A549 (cell line): ENCODE measurements around the gene TBRG4. TPM values are rescaled to one million over a fixed set of nuclear protein-coding genes. Genes with fewer than 3 reads are reported as not detected.
A peak's percentile ranks its signal among the peaks of the same experiment; 100 is the strongest.

Source experiments
- ATAC-seq, 2 experiments: fragments of 200-7000 bp in 1 of 2; fragments of >200 bp in 1 of 2; cut with Nextera tagmentation in 1 of 2; cut with Tn5 transposase in 1 of 2; 3 replicates each; pipeline versions ENCODE4 v1.8.0 to v1.9.1; 2018 to 2020; ENCODE audit warnings: mild to moderate bottlenecking in 1 of 2, moderate library complexity in 1 of 2
- CTCF ChIA-PET: fragments of 300-600 bp; sonication (Branson Sonifier 250); formaldehyde crosslinking; extraction: SDS; loops from one replicate; lab custom pipeline; 2021; ENCODE audit warnings: antibody characterized with exemption, inconsistent platforms; lab: Yijun Ruan, JAX
- POLR2A ChIA-PET: fragments of 350-600 bp; formaldehyde crosslinking; extraction: SDS; loops from one replicate; lab custom pipeline; 2021; ENCODE audit warnings: antibody characterized with exemption, inconsistent platforms; lab: Yijun Ruan, JAX
- DNase-seq, 2 experiments: peaks; one replicate each; pipeline versions ENCODE4 v3.0.0 to v3.0.0-alpha.2; 2011 to 2016; ENCODE audit warnings: low read depth in 1 of 2, low spot score in 1 of 2
- FAIRE-seq: peaks from 2 replicates; lab custom pipeline; 2011; peaks lifted over from hg19 to GRCh38; lab: Jason Lieb, UNC
- H3K27ac ChIP-seq, 2 experiments: fragments of >200 bp; sonication (Bioruptor Twin); formaldehyde crosslinking; 3 replicates each; pipeline ENCODE4 v1.5.1; 2016 to 2017
- H3K4me1 ChIP-seq: fragments of >200 bp; sonication (Bioruptor Twin); formaldehyde crosslinking; 3 replicates; pipeline ENCODE4 v1.6.1; 2016
- H3K4me2 ChIP-seq: fragments of >200 bp; sonication (Bioruptor Twin); formaldehyde crosslinking; 3 replicates; pipeline ENCODE4 v1.6.1; 2016
- H3K4me3 ChIP-seq: fragments of >200 bp; sonication (Bioruptor Twin); formaldehyde crosslinking; 3 replicates; pipeline ENCODE4 v1.5.1; 2016
- H3K9me3 ChIP-seq: fragments of >200 bp; sonication (Bioruptor Twin); formaldehyde crosslinking; 3 replicates; pipeline ENCODE4 v1.6.1; 2016
- BHLHE40 ChIP-seq: IDR thresholded peaks from 2 replicates; pipeline ENCODE4 v1.6.1; 2012; ENCODE audit warnings: low read depth, low read length, inconsistent platforms
- CEBPB ChIP-seq, 2 experiments: fragments of >200 bp in 1 of 2; sonication (Bioruptor Twin) in 1 of 2; formaldehyde crosslinking in 1 of 2; IDR thresholded peaks; 2 replicates each; pipeline ENCODE4 v1.6.1; 2012 to 2016
- CHD4 ChIP-seq: fragments of 200-600 bp; sonication (generic); IDR thresholded peaks from 2 replicates; pipeline ENCODE4 v1.6.1; 2016; ENCODE audit warnings: antibody characterized with exemption, mild to moderate bottlenecking, borderline replicate concordance
- ESRRA ChIP-seq: fragments of 150-350 bp; IDR thresholded peaks from 2 replicates; pipeline ENCODE4 v1.6.1; 2014; ENCODE audit warnings: mild to moderate bottlenecking, low read length, borderline replicate concordance
- HEYL ChIP-seq: fragments of 250-450 bp; sonication (Bioruptor Pico); IDR thresholded peaks from 2 replicates; pipeline ENCODE4 v1.8.0; 2021; ENCODE audit warnings: mild to moderate bottlenecking, moderate library complexity
- JUN ChIP-seq, 2 experiments: fragments of >200 bp; sonication (Bioruptor Twin); formaldehyde crosslinking; IDR thresholded peaks; 2 replicates in 1 of 2; 3 replicates in 1 of 2; pipeline ENCODE4 v1.6.1; 2016 to 2017
- KDM1A ChIP-seq: fragments of 200-600 bp; sonication (generic); IDR thresholded peaks from 2 replicates; pipeline ENCODE4 v1.6.1; 2016; ENCODE audit warnings: low read depth, mild to moderate bottlenecking
- MAZ ChIP-seq: fragments of 150-350 bp; IDR thresholded peaks from 2 replicates; pipeline ENCODE4 v1.6.1; 2014; ENCODE audit warnings: antibody characterized with exemption, low read depth, low read length, borderline replicate concordance
- NFE2L2 ChIP-seq: fragments of 150-350 bp; conservative IDR thresholded peaks from 2 replicates; pipeline ENCODE4 v1.6.1; 2014; ENCODE audit warnings: low read length
- NR3C1 ChIP-seq: fragments of >200 bp; sonication (Bioruptor Twin); formaldehyde crosslinking; IDR thresholded peaks from 3 replicates; pipeline ENCODE4 v1.6.1; 2017
- RAD21 ChIP-seq, 2 experiments: fragments of >200 bp in 1 of 2; sonication (Bioruptor Twin) in 1 of 2; formaldehyde crosslinking in 1 of 2; IDR thresholded peaks in 1 of 2; conservative IDR thresholded peaks in 1 of 2; 2 replicates in 1 of 2; 3 replicates in 1 of 2; pipeline ENCODE4 v1.6.1; 2012 to 2018; ENCODE audit warnings: inconsistent platforms in 1 of 2
- RARB ChIP-seq: fragments of 250-450 bp; sonication (Bioruptor Pico); IDR thresholded peaks from 2 replicates; pipeline ENCODE4 v1.8.0; 2021; ENCODE audit warnings: mild to moderate bottlenecking, moderate library complexity
- RFX5 ChIP-seq: fragments of 450-650 bp; IDR thresholded peaks from 2 replicates; pipeline ENCODE4 v1.7.1; 2014; ENCODE audit warnings: antibody characterized with exemption, mild to moderate bottlenecking, moderate library complexity
- RNF2 ChIP-seq: fragments of 200-600 bp; sonication (generic); IDR thresholded peaks from 2 replicates; pipeline ENCODE4 v1.6.1; 2016; ENCODE audit warnings: low read depth, mild to moderate bottlenecking, antibody characterized with exemption, moderate library complexity, borderline replicate concordance
- SMC3 ChIP-seq: fragments of >200 bp; sonication (Bioruptor Twin); formaldehyde crosslinking; IDR thresholded peaks from 3 replicates; pipeline ENCODE4 v1.6.1; 2018; ENCODE audit warnings: inconsistent platforms
- SREBF2 ChIP-seq: fragments of 450-650 bp; IDR thresholded peaks from 2 replicates; pipeline ENCODE4 v1.6.1; 2014; ENCODE audit warnings: mild to moderate bottlenecking, moderate library complexity
- TP53 ChIP-seq: fragments of 250-450 bp; sonication (Bioruptor Pico); IDR thresholded peaks from 2 replicates; pipeline ENCODE4 v1.5.0; 2021; ENCODE audit warnings: mild to moderate bottlenecking, moderate library complexity
- ZSCAN20 ChIP-seq: fragments of 250-450 bp; sonication (Bioruptor Pico); IDR thresholded peaks from 2 replicates; pipeline ENCODE4 v1.8.0; 2022; ENCODE audit warnings: mild to moderate bottlenecking, moderate library complexity
- WGBS: methylation state at CpG from one replicate; pipeline ENCODE4 v1.1.6; 2017; ENCODE audit errors: missing lambda C conversion rate; 5-methylcytosine and 5-hydroxymethylcytosine counted together
- polyA plus RNA-seq, 4 experiments: library from polyadenylated mRNA; depleted of rRNA in 3 of 4; stranded (reverse); fragments of >200 nt; fragmentation: RNase III in 1 of 4; extraction: RNeasy Plus Mini Kit Qiagen cat#74134 plus additional on column Dnase treatment in 1 of 4; gene quantifications; 2 replicates in 3 of 4; 3 replicates in 1 of 4; pipeline ENCODE4 v1.2.3, GENCODE V29; 2011 to 2017
- TF ChIP-seq, protein P1 (sequence below): IDR thresholded peaks from 2 replicates; pipeline ENCODE4 v1.6.1; 2012
- TF ChIP-seq, protein P2 (sequence below): IDR thresholded peaks from 2 replicates; pipeline ENCODE4 v1.6.1; 2012
- TF ChIP-seq, protein P3 (sequence below): fragments of 250-450 bp; sonication (Bioruptor Pico); IDR thresholded peaks from 2 replicates; pipeline ENCODE4 v1.5.0; 2020; ENCODE audit warnings: low read depth, mild to moderate bottlenecking, moderate library complexity
- TF ChIP-seq, protein P4 (sequence below): IDR thresholded peaks from 2 replicates; pipeline ENCODE4 v1.6.1; 2012; ENCODE audit warnings: low read depth, borderline replicate concordance

Gene TBRG4
- polyA plus RNA-seq, 2 of the 4 experiments (the other 2 are of a cell fraction): 88.8 to 100 TPM

DNA sequence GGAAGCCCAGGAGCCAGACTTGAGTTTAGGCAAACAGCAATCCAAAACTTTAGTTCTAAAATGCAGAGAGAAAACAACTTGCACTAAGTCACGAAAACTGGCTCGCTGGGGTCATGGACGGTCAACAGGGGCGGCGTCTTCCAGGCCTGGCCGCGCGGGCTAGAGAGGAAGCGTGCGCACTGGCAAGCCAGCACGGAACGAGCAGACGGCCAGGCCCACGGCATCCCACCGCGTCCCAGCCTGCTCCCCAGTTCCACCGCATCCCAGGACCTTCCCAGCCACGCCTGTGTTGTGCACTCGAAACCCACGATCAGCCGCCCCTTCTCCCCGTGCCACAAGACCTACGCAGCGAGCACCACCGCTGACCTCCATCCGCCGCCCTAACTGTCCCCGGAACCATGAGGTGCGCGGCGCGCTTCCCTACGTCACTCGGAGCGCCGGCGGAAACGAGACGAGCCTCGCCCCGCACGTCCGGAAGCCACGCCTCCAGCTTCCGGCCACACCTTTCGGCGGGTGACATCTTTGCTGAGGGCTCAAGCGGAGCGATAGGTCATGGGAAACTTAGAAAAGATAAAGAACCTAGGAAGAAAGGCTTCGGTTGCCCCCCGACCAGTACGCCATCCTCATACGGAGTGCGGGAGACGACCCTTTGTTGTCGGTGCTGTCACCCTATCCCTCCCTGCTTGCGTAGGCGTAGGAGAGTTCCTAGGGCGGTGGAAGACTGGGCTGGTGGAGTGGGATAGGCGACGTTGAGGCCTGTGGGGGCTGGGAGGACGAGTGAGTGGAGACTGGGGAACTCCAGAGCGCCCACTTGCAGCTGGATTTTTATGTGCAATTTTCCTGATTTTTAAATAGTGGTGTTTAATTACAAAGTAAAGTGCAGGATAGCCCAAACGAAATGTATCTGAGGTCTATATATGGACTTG is at the start of gene TBRG4 (continued):
- peak in 1 of 2 experiments; percentile 23; a peak in 3 of 5 replicates for TF ChIP-seq RAD21 (conservative IDR thresholded peaks at IDR 0.05 in 1 of 2, IDR thresholded peaks at IDR 0.05 in 1 of 2)
- peak; percentile 29; the same call in 1 of the 2 replicates for TF ChIP-seq RFX5
- TF ChIP-seq ZSCAN20 (CRISPR knock-in tag): no peak
- no peak for TF ChIP-seq HEYL (CRISPR knock-in tag)
- TF ChIP-seq MAZ: peak; percentile 79; the same call in 1 of the 2 replicates
- TF ChIP-seq, protein P1, sequence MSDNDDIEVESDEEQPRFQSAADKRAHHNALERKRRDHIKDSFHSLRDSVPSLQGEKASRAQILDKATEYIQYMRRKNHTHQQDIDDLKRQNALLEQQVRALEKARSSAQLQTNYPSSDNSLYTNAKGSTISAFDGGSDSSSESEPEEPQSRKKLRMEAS: peak; percentile 99
- TF ChIP-seq, protein P2, sequence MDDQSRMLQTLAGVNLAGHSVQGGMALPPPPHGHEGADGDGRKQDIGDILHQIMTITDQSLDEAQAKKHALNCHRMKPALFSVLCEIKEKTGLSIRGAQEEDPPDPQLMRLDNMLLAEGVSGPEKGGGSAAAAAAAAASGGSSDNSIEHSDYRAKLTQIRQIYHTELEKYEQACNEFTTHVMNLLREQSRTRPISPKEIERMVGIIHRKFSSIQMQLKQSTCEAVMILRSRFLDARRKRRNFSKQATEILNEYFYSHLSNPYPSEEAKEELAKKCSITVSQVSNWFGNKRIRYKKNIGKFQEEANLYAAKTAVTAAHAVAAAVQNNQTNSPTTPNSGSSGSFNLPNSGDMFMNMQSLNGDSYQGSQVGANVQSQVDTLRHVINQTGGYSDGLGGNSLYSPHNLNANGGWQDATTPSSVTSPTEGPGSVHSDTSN: 0 out of 2 replicates have a peak, but pooled peaks have one; percentile 44
- TF ChIP-seq, all 56 proteins: peak for 23

DNA sequence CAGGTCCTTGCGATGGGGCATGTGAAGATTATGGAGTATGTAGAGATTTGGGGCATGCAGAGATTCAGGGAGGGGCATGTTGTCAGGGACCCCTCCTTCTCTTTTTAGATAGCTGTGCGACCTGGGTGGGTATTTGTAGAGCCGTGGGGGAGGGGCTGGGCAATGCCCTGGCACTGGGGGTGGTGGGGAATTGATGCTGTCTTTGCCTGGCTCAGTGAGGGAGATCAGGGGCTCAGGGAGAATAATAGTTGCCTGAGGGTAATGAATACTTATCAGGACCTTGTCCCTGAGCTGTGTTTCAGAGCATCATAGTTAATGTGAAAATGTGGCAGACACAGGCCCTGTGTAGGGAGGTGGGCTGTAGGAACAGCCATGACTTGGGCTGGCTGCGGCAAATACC is 49.6 kb upstream of the TBRG4 start:
- H3K4me2 ChIP-seq: no peak overlapping the region
- CTCF ChIA-PET: interaction anchor here (0.7 kb wide), 1 partner anchor 100 kb away, joined by 3 read pairs; no protein-coding TSS in a partner anchor
- ATAC-seq (no peak), DNase-seq (no peak), FAIRE-seq (no peak)
- no peak overlapping the region for H3K27ac ChIP-seq
- TF ChIP-seq, protein P2: no peak
- TF ChIP-seq RFX5: no peak
- 82% methylated on average over 2 of the region's 4 CpGs for WGBS
- 0 out of 3 replicates have a peak, but pooled peaks cover 4% of the 10 kb centered on the region for H3K4me1 ChIP-seq
- peaks cover 14% of the 10 kb centered on the region for H3K9me3 ChIP-seq
- POLR2A ChIA-PET: no interaction called here
- no peak overlapping the region for H3K4me3 ChIP-seq

DNA sequence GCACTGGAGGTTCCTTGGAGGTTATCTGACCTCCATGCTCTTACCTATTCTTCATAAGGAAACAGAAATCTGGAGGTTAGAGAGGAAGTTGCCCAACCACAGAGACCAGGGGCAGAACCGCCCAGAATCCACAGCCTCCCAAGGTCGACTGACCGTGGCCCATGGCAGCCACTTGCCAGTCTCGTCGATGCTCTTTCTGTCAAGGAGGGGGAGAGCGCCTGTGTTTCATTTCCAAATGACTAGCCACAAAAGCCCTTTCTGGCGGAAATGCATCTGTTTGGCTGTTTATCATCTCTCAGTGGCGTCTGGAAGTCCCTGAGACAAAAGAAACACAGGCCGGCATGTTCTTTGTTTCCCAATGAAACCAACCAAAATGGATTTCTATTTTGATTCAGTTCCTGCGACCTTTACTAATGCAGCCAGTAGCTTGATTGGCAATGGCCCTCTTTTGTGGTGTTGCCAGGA is 49.0 kb upstream of the TBRG4 start:
- no peak for FAIRE-seq
- TF ChIP-seq NR3C1 (no peak), KDM1A (no peak), RARB (CRISPR knock-in tag) (no peak), MAZ (no peak), HEYL (CRISPR knock-in tag) (no peak), NFE2L2 (no peak), JUN (IDR thresholded peaks at IDR 0.05) (no peak)
- TF ChIP-seq, protein P3, sequence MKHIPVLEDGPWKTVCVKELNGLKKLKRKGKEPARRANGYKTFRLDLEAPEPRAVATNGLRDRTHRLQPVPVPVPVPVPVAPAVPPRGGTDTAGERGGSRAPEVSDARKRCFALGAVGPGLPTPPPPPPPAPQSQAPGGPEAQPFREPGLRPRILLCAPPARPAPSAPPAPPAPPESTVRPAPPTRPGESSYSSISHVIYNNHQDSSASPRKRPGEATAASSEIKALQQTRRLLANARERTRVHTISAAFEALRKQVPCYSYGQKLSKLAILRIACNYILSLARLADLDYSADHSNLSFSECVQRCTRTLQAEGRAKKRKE (CRISPR knock-in tag): no peak
- Histone ChIP-seq H3K4me3 (no peak overlapping the region), H3K27ac (no peak overlapping the region), H3K9me3 (peaks cover 14% of the 10 kb centered on the region), H3K4me1 (0 out of 3 replicates have a peak, but pooled peaks cover 4% of the 10 kb centered on the region), H3K4me2 (no peak overlapping the region)
- POLR2A ChIA-PET: no interaction called here
- CTCF ChIA-PET: no interaction called here
- no peak for DNase-seq
- ATAC-seq: no peak
- 64% methylated on average over 10 of the region's 10 CpGs for WGBS

DNA sequence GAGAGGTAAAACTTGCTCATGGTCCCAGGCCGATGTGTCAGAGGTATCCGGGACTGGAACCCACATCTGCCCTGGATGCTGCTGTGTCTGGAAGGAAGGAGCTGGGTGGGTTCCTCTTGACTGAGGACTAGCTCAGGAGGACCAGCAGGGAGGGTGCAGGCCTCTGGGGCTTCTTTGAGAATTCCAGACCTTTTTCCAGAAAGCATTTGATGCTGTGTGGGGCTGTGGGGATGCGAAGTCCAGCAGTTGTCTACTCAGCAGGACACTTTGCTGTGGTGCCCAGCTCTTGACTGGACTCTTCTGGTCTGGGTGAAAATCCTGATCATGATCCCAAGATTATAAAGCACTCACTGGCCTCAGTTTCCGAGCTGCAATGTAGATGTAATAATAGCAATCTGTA is 47.8 kb upstream of the TBRG4 start:
- TF ChIP-seq RNF2 (no peak), BHLHE40 (no peak), MAZ (no peak), SREBF2 (no peak), ESRRA (no peak), CHD4 (no peak), CEBPB (IDR thresholded peaks at IDR 0.05) (no peak), KDM1A (no peak), TP53 (CRISPR knock-in tag) (no peak), SMC3 (no peak)
- TF ChIP-seq, protein P4, sequence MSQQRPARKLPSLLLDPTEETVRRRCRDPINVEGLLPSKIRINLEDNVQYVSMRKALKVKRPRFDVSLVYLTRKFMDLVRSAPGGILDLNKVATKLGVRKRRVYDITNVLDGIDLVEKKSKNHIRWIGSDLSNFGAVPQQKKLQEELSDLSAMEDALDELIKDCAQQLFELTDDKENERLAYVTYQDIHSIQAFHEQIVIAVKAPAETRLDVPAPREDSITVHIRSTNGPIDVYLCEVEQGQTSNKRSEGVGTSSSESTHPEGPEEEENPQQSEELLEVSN: no peak
- TF ChIP-seq, protein P1: no peak
- FAIRE-seq (no peak), DNase-seq (no peak), ATAC-seq (no peak)
- Histone ChIP-seq H3K4me2 (no peak overlapping the region), H3K4me1 (0 out of 3 replicates have a peak, but pooled peaks cover 6% of the 10 kb centered on the region), H3K27ac (no peak overlapping the region), H3K4me3 (no peak overlapping the region), H3K9me3 (peaks cover 10% of the 10 kb centered on the region)
- WGBS: 59% methylated on average over 2 of the region's 4 CpGs
- POLR2A ChIA-PET: no interaction called here
- CTCF ChIA-PET: interaction anchor here (11.0 kb wide), 1 partner anchor 101 kb away, joined by 112 read pairs; no protein-coding TSS in a partner anchor
